Dedifferentiated amniotic fluid mesenchymal stem cell (primary cell): Measurements from ENCODE around the gene MTFMT.

Experiments
- DNase-seq: peaks from one replicate; pipeline ENCODE4 v3.0.0-alpha.2; 2016; ENCODE audit errors: extremely low spot score

MTFMT gene

GRCh38 chr15:64987136-64987535, 42.3 kb downstream of the MTFMT start:
- DNase-seq = no peak

GRCh38 chr15:64985366-64986033, 43.9 kb downstream of the MTFMT start:
- DNase-seq = no peak

GRCh38 chr15:64982472-64982871, 47.0 kb downstream of the MTFMT start:
- no peak for DNase-seq

GRCh38 chr15:64981812-64982431, 47.5 kb downstream of the MTFMT start:
- no peak for DNase-seq

GRCh38 chr15:64979252-64979710, 50.2 kb downstream of the MTFMT start:
- DNase-seq = no peak

GRCh38 chr15:64975390-64975789, 54.0 kb downstream of the MTFMT start:
- DNase-seq = peak; percentile 37

GRCh38 chr15:64970698-64971097, 58.7 kb downstream of the MTFMT start:
- DNase-seq = no peak

- no peak for DNase-seq
Measured at GRCh38 chr15:64969401-64969800, 60.0 kb downstream of the MTFMT start.

- DNase-seq = no peak
Measured at GRCh38 chr15:64961013-64961412, 68.4 kb downstream of the MTFMT start.

- DNase-seq = no peak
Measured at GRCh38 chr15:64960153-64960552, 69.3 kb downstream of the MTFMT start.

- no peak for DNase-seq
Measured at GRCh38 chr15:64959128-64959527, 70.3 kb downstream of the MTFMT start.

- no peak for DNase-seq
Measured at GRCh38 chr15:64954395-64954794, 75.0 kb downstream of the MTFMT start.

- DNase-seq = no peak
Measured at GRCh38 chr15:64951777-64952418, 77.5 kb downstream of the MTFMT start.
